HepG2 (cell line): ENCODE measurements around the gene TOX2. TPM values are rescaled to one million over a fixed set of nuclear protein-coding genes. Genes with fewer than 3 reads are reported as not detected.

ENCODE experiments used
- ATAC-seq: fragments of 200-7000 bp; cut with Tn5 transposase; 3 replicates; pipeline ENCODE4 v1.9.1; 2020; ENCODE audit warnings: mild to moderate bottlenecking, moderate library complexity
- BruUV-seq: library from RNA; stranded (reverse); fragments of 400-500 nt; replicated peaks from 2 replicates; lab custom pipeline; 2021; lab: Mats Ljungman, UMichigan
- CTCF ChIA-PET: fragments of 300-600 bp; formaldehyde crosslinking; extraction: SDS; loops from one replicate; lab custom pipeline; 2021; ENCODE audit warnings: low total read pairs, inconsistent platforms, low intra/inter-chr PET ratio; lab: Yijun Ruan, JAX
- POLR2A ChIA-PET: fragments of 350-600 bp; sonication (Branson Sonifier 250); formaldehyde crosslinking; loops from one replicate; lab custom pipeline; 2020; ENCODE audit warnings: antibody characterized with exemption, inconsistent platforms; lab: Yijun Ruan, JAX
- DNase-seq: peaks from one replicate; pipeline ENCODE4 v3.0.0-alpha.2; 2015; ENCODE audit warnings: low spot score
- FAIRE-seq: peaks from 3 replicates; lab custom pipeline; 2011; peaks lifted over from hg19 to GRCh38; lab: Jason Lieb, UNC
- H2AFZ ChIP-seq: one replicate; pipeline ENCODE4 v1.6.1; 2011; ENCODE audit warnings: low read length, inconsistent platforms
- H3K27ac ChIP-seq: fragments of 300-600 bp; 3 replicates; pipeline ENCODE4 v1.8.0; 2011; ENCODE audit warnings: mixed run types, mild to moderate bottlenecking, mixed read lengths, low read length, inconsistent platforms; ENCODE audit not compliant: insufficient read depth; ENCODE audit errors: extremely low read length
- H3K27me3 ChIP-seq, 2 experiments: fragments of 200-600 bp in 1 of 2; 2 replicates in 1 of 2; 3 replicates in 1 of 2; pipeline versions ENCODE4 v1.6.0 to v1.8.0; 2011; ENCODE audit warnings: low read length in 2 of 2, mild to moderate bottlenecking in 2 of 2, moderate library complexity in 2 of 2, inconsistent platforms in 1 of 2; ENCODE audit not compliant: insufficient read depth in 2 of 2, control insufficient read depth in 1 of 2
- H3K36me3 ChIP-seq, 2 experiments: fragments of 200-600 bp in 1 of 2; replicated peaks in 1 of 2; 2 replicates in 1 of 2; 3 replicates in 1 of 2; pipeline versions ENCODE4 v1.5.1 to v1.8.0; 2011; ENCODE audit warnings: low read length in 2 of 2, inconsistent platforms in 1 of 2; ENCODE audit not compliant: insufficient read depth in 2 of 2, control insufficient read depth in 1 of 2
- H3K4me1 ChIP-seq: 2 replicates; pipeline ENCODE4 v1.5.1; 2012; ENCODE audit warnings: low read length, inconsistent platforms; ENCODE audit not compliant: insufficient read depth
- H3K4me2 ChIP-seq: 2 replicates; pipeline ENCODE4 v1.6.0; 2011; ENCODE audit warnings: low read depth, low read length, inconsistent platforms
- H3K4me3 ChIP-seq, 3 experiments: fragments of 200-600 bp in 1 of 3; sonication (generic), shearing (Covaris generic) in 1 of 3; replicated peaks in 1 of 3; 2 replicates each; pipeline ENCODE4 v1.5.1; 2011 to 2016; ENCODE audit warnings: low read length in 3 of 3, inconsistent platforms in 2 of 3, low read depth in 2 of 3, mild to moderate bottlenecking in 2 of 3, control low read depth in 1 of 3, mixed read lengths in 1 of 3; ENCODE audit not compliant: insufficient read depth in 1 of 3
- H3K79me2 ChIP-seq: one replicate; pipeline ENCODE4 v1.6.1; 2011; ENCODE audit warnings: low read length, inconsistent platforms; ENCODE audit not compliant: insufficient read depth
- H3K9ac ChIP-seq: 2 replicates; pipeline ENCODE4 v1.6.0; 2011; ENCODE audit warnings: mild to moderate bottlenecking, low read depth, low read length, inconsistent platforms; ENCODE audit not compliant: insufficient read depth
- H3K9me3 ChIP-seq: 2 replicates; pipeline ENCODE4 v1.5.1; 2012; ENCODE audit warnings: mild to moderate bottlenecking, low read length
- H4K20me1 ChIP-seq: 2 replicates; pipeline ENCODE4 v1.6.0; 2011; ENCODE audit warnings: inconsistent platforms, mild to moderate bottlenecking, low read length, moderate library complexity; ENCODE audit not compliant: insufficient read depth
- ARNT2 ChIP-seq: sonication (generic); formaldehyde crosslinking; IDR thresholded peaks from 2 replicates; pipeline ENCODE4 v1.8.0; 2022; ENCODE audit warnings: mild to moderate bottlenecking, low read depth, missing genetic modification reagents, moderate library complexity
- CC2D1A ChIP-seq: sonication (generic); formaldehyde crosslinking; IDR thresholded peaks from 2 replicates; pipeline ENCODE4 v1.8.1; 2023; ENCODE audit warnings: mild to moderate bottlenecking, missing genetic modification reagents
- CEBPG ChIP-seq: IDR thresholded peaks from 2 replicates; pipeline ENCODE4 v1.6.1; 2016
- DPF2 ChIP-seq: sonication (generic); formaldehyde crosslinking; IDR thresholded peaks from 2 replicates; pipeline ENCODE4 v1.4.0; 2020; ENCODE audit warnings: mild to moderate bottlenecking, low read depth, missing genetic modification reagents, borderline replicate concordance
- FOSL1 ChIP-seq: sonication (generic); formaldehyde crosslinking; IDR thresholded peaks from 2 replicates; pipeline ENCODE4 v1.9.0; 2021; ENCODE audit warnings: missing genetic modification reagents, borderline replicate concordance
- FOSL2 ChIP-seq: sonication (generic); formaldehyde crosslinking; IDR thresholded peaks from 2 replicates; pipeline ENCODE4 v1.4.0; 2020; ENCODE audit warnings: missing genetic modification reagents
- FOXO1 ChIP-seq: sonication (generic); formaldehyde crosslinking; IDR thresholded peaks from 2 replicates; pipeline ENCODE4 v1.4.0; 2020; ENCODE audit warnings: missing genetic modification reagents
- GZF1 ChIP-seq: sonication (generic); formaldehyde crosslinking; IDR thresholded peaks from 2 replicates; pipeline ENCODE4 v1.5.1; 2020; ENCODE audit warnings: mild to moderate bottlenecking, missing genetic modification reagents
- HMG20B ChIP-seq: conservative IDR thresholded peaks from 2 replicates; pipeline ENCODE4 v1.6.1; 2016; ENCODE audit warnings: missing genetic modification reagents, missing compliant biosample characterization
- KAT8 ChIP-seq: IDR thresholded peaks from 2 replicates; pipeline ENCODE4 v1.6.1; 2016; ENCODE audit warnings: missing genetic modification reagents, missing compliant biosample characterization
- KLF6 ChIP-seq: IDR thresholded peaks from 2 replicates; pipeline ENCODE4 v1.8.0; 2016; ENCODE audit warnings: missing biosample characterization, missing genetic modification reagents
- MAFG ChIP-seq: sonication (generic); formaldehyde crosslinking; IDR thresholded peaks from 2 replicates; pipeline ENCODE4 v1.5.1; 2020; ENCODE audit warnings: mild to moderate bottlenecking, missing genetic modification reagents
- NCOA1 ChIP-seq: sonication (generic); formaldehyde crosslinking; IDR thresholded peaks from 2 replicates; pipeline ENCODE4 v1.9.0; 2021; ENCODE audit warnings: missing genetic modification reagents
- NR2F6 ChIP-seq, 2 experiments: IDR thresholded peaks; 2 replicates each; pipeline ENCODE4 v1.6.1; 2016; ENCODE audit warnings: antibody characterized with exemption in 1 of 2, mild to moderate bottlenecking in 1 of 2
- SAFB2 ChIP-seq: sonication (generic); formaldehyde crosslinking; IDR thresholded peaks from 2 replicates; pipeline ENCODE4 v1.5.1; 2020; ENCODE audit warnings: missing genetic modification reagents, low read depth, mild to moderate bottlenecking, borderline replicate concordance
- SATB2 ChIP-seq: sonication (generic); formaldehyde crosslinking; IDR thresholded peaks from 2 replicates; pipeline ENCODE4 v1.5.0; 2020; ENCODE audit warnings: missing genetic modification reagents
- SCMH1 ChIP-seq: sonication (generic); formaldehyde crosslinking; IDR thresholded peaks from 2 replicates; pipeline ENCODE4 v1.9.0; 2021; ENCODE audit warnings: missing genetic modification reagents, mild to moderate bottlenecking, borderline replicate concordance
- SP4 ChIP-seq: sonication (generic); formaldehyde crosslinking; IDR thresholded peaks from 2 replicates; pipeline ENCODE4 v1.8.1; 2023; ENCODE audit warnings: mild to moderate bottlenecking, missing genetic modification reagents
- STAG1 ChIP-seq: sonication (generic); formaldehyde crosslinking; IDR thresholded peaks from 2 replicates; pipeline ENCODE4 v1.4.0; 2020; ENCODE audit warnings: missing genetic modification reagents
- ZFP41 ChIP-seq: sonication (generic); formaldehyde crosslinking; IDR thresholded peaks from 2 replicates; pipeline ENCODE4 v1.4.0; 2020; ENCODE audit warnings: mild to moderate bottlenecking, missing genetic modification reagents, borderline replicate concordance
- ZNF12 ChIP-seq: sonication (generic); formaldehyde crosslinking; IDR thresholded peaks from 2 replicates; pipeline ENCODE4 v1.5.0; 2020; ENCODE audit warnings: missing genetic modification reagents
- ZNF510 ChIP-seq: sonication (generic); formaldehyde crosslinking; IDR thresholded peaks from 2 replicates; pipeline ENCODE4 v1.4.0; 2020; ENCODE audit warnings: low read depth, mild to moderate bottlenecking, missing genetic modification reagents
- ZNF788 ChIP-seq: sonication (generic); formaldehyde crosslinking; IDR thresholded peaks from 2 replicates; pipeline ENCODE4 v1.5.0; 2020; ENCODE audit warnings: mild to moderate bottlenecking, missing genetic modification reagents, borderline replicate concordance
- WGBS: methylation state at CpG from one replicate; pipeline ENCODE4 v1.1.6; 2017; ENCODE audit warnings: low lambda C conversion rate; 5-methylcytosine and 5-hydroxymethylcytosine counted together
- in situ Hi-C: cut with HindIII; loops from 2 replicates; pipeline ENCODE4 v1.10.0; 2017; ENCODE audit warnings: low pct_unique_long_range_greater_than_20kb; ENCODE audit not compliant: extremely low pct_ligation_motif_present
- intact Hi-C: fragments of 100-400 bp; cut with micrococcal nuclease; formaldehyde crosslinking; loops from one replicate; pipeline ENCODE4 v1.10.0; 2022; ENCODE audit not compliant: unreplicated experiment
- polyA plus RNA-seq, 8 experiments: library from polyadenylated mRNA; depleted of rRNA in 3 of 8; stranded (reverse) in 7 of 8; unstranded in 1 of 8; fragments of >200 nt; fragmentation: Illumina TruSeq in 4 of 8; extraction: Trizol in 4 of 8; gene quantifications; 2 replicates each; pipeline versions ENCODE4 v1.2.1 to v1.2.3, GENCODE V29; 2011 to 2016; ENCODE audit warnings: low read depth in 4 of 8, missing spikeins in 1 of 8, mixed read lengths in 1 of 8; ENCODE audit not compliant: insufficient read depth in 1 of 8
- total RNA-seq, 5 experiments: library from RNA; depleted of rRNA; stranded (reverse); fragments of >200 nt; fragmentation: Illumina TruSeq; extraction: Trizol; gene quantifications; 2 replicates each; pipeline ENCODE4 v1.2.3, GENCODE V29; 2016; ENCODE audit warnings: low read depth in 1 of 5
- TF ChIP-seq, protein P1 (sequence below): sonication (generic); formaldehyde crosslinking; IDR thresholded peaks from 2 replicates; pipeline ENCODE4 v1.8.1; 2023; ENCODE audit warnings: mild to moderate bottlenecking, missing genetic modification reagents, borderline replicate concordance
- TF ChIP-seq, protein P2 (sequence below): sonication (generic); formaldehyde crosslinking; IDR thresholded peaks from 2 replicates; pipeline ENCODE4 v1.5.0; 2020; ENCODE audit warnings: missing genetic modification reagents, mild to moderate bottlenecking, borderline replicate concordance
- TF ChIP-seq, protein P3 (sequence below): sonication (generic); formaldehyde crosslinking; IDR thresholded peaks from 2 replicates; pipeline ENCODE4 v1.5.0; 2020; ENCODE audit warnings: missing genetic modification reagents, mild to moderate bottlenecking, borderline replicate concordance

TOX2 gene
- total and polyA plus RNA-seq, 2 of the 13 experiments (the other 11 are each of a cell fraction or from before 2014, with no cell fraction given): not detected

DNA sequence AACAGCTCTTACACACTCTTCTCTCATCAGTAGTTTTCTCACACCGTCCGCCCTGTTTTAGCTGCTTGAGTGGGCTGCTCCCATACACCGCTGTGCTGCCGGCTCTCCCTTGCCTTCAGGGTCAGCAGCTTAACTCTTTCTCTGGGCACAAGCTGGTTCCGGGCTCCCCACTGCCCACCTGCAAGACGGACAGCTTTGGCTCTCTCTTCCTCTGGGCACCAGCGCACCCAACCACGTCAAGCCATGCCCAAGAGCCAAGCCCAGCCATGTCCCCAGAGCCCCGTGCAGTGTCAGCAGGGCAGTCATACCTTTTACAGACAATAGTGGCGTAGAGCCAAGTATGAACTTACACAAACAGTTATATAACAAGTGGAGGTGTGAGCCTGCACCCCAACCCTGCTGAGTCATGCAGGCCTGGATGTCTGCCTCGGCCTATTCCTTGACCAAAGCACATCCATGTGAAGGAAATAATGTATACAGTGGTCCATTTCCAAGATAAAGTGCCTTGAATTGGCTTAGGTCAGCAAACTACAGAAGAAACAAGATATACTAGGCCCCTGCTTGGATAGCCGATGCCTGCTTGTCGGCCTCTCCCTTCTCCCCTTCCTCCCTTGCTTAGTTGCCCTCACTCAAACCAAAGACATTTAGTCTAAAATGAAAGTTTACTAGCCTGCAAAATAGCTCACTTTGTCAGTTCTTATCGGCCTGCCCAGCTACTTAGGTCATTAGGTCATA lies 183.0 kb downstream of the TOX2 start (continued):
- TF ChIP-seq, protein P1, sequence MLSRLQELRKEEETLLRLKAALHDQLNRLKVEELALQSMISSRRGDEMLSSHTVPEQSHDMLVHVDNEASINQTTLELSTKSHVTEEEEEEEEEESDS (CRISPR knock-in tag): no peak
- TF ChIP-seq DPF2: no peak
- no peak for TF ChIP-seq SAFB2
- peak; percentile 64; the same call in 1 of the 2 replicates for TF ChIP-seq FOSL2 (CRISPR knock-in tag)
- no peak for TF ChIP-seq KAT8
- TF ChIP-seq KLF6: no peak
- TF ChIP-seq ZNF12: no peak
- TF ChIP-seq NCOA1 (CRISPR knock-in tag): no peak
- no peak for TF ChIP-seq CEBPG (CRISPR knock-in tag)

DNA sequence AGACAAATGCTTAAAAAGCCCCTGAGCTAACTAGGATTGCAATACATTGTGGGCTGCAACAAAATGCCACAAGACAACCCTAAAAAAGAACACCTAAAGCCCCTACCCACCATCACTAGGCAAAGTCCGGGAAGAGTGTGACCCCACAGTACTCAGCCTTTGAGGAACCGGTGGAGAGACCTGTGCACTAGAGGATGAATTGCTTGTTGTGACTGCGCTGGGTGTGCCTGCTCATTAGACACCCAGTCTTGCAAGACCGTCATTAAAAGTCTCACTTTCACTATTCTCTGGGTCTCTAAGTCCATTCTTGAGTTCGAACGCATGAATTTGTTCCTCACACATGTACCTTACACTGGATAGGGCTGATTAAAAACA lies 183.6 kb downstream of the TOX2 start:
- 64% methylated on average over 6 of the region's 6 CpGs for WGBS
- no peak overlapping the region for H3K4me2 ChIP-seq
- DNase-seq: no peak
- no peak for ATAC-seq
- CTCF ChIA-PET: no interaction called here
- intact Hi-C loops: no loop called here
- FAIRE-seq: no peak
- H3K4me3 ChIP-seq: no peak overlapping the region
- H3K4me1 ChIP-seq: no peaks in the 10 kb centered on the region
- H3K27ac ChIP-seq: no peak overlapping the region
- peaks cover 0 to 1% of the 10 kb centered on the region in 2 experiments; a peak in 1 of 5 replicates for H3K27me3 ChIP-seq
- no peaks in the 10 kb centered on the region for H3K79me2 ChIP-seq
- H2AFZ ChIP-seq: no peak overlapping the region
- in situ Hi-C loops: no loop called here
- H3K9ac ChIP-seq: no peak overlapping the region
- no peaks in the 10 kb centered on the region for H3K36me3 ChIP-seq
- H3K9me3 ChIP-seq: no peaks in the 10 kb centered on the region
- POLR2A ChIA-PET: no interaction called here
- H4K20me1 ChIP-seq: no peaks in the 10 kb centered on the region
- no TSS peak for BruUV-seq
- no peak for TF ChIP-seq GZF1
- TF ChIP-seq FOXO1 (CRISPR knock-in tag): no peak
- no peak for TF ChIP-seq ZNF788
- no peak for TF ChIP-seq HMG20B (CRISPR knock-in tag)
- no peak for TF ChIP-seq SCMH1 (CRISPR knock-in tag)
- no peak for TF ChIP-seq ARNT2 (CRISPR knock-in tag)
- TF ChIP-seq ZFP41 (CRISPR knock-in tag): no peak
- no peak for TF ChIP-seq NR2F6 (IDR thresholded peaks at IDR 0.05)
- TF ChIP-seq NR2F6 (CRISPR knock-in tag; IDR thresholded peaks at IDR 0.05): no peak
- TF ChIP-seq STAG1: no peak
- no peak for TF ChIP-seq CC2D1A (CRISPR knock-in tag)
- TF ChIP-seq SP4 (CRISPR knock-in tag): no peak
- TF ChIP-seq, protein P2, sequence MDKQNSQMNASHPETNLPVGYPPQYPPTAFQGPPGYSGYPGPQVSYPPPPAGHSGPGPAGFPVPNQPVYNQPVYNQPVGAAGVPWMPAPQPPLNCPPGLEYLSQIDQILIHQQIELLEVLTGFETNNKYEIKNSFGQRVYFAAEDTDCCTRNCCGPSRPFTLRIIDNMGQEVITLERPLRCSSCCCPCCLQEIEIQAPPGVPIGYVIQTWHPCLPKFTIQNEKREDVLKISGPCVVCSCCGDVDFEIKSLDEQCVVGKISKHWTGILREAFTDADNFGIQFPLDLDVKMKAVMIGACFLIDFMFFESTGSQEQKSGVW: no peak
- TF ChIP-seq ZNF510 (CRISPR knock-in tag): no peak
- no peak for TF ChIP-seq SATB2 (CRISPR knock-in tag)
- no peak for TF ChIP-seq MAFG (CRISPR knock-in tag)
- TF ChIP-seq, protein P3, sequence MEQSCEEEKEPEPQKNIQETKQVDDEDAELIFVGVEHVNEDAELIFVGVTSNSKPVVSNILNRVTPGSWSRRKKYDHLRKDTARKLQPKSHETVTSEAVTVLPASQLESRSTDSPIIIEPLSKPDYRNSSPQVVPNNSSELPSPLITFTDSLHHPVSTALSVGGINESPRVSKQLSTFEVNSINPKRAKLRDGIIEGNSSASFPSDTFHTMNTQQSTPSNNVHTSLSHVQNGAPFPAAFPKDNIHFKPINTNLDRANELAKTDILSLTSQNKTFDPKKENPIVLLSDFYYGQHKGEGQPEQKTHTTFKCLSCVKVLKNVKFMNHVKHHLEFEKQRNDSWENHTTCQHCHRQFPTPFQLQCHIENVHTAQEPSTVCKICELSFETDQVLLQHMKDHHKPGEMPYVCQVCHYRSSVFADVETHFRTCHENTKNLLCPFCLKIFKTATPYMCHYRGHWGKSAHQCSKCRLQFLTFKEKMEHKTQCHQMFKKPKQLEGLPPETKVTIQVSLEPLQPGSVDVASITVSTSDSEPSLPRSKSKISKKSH (CRISPR knock-in tag): no peak
- no peak for TF ChIP-seq FOSL1 (CRISPR knock-in tag)
